ENCODE measurements around the gene SNX24.
"Not testable (repeated sequence)": the region's sequence is repeated elsewhere in the genome, so short reads cannot be mapped to it uniquely, and the experiment has no call there.

Gene SNX24

GRCh38 chr5:122972877-122973276, 127.5 kb downstream of the SNX24 start:
- DNase-seq = no peak
- no peaks in the 10 kb centered on the region for H3K4me1 ChIP-seq (ENCODE audit: insufficient read depth, low read length)
- no peak overlapping the region for H3K4me3 ChIP-seq (ENCODE audit: low read depth in 1 of 2, low read length in 2 of 2)
- H4K20me1 ChIP-seq (ENCODE audit: insufficient read depth, low read length) = no peaks in the 10 kb centered on the region
- no peak for TF ChIP-seq CTCF (IDR thresholded peaks at IDR 0.05; ENCODE audit: borderline replicate concordance, extremely low read depth, low read length, poor library complexity, severe bottlenecking)
- no peak for TF ChIP-seq EZH2 (IDR thresholded peaks at IDR 0.05; ENCODE audit: borderline replicate concordance, low read depth, low read length, severe bottlenecking)
- no peak overlapping the region for H3K9ac ChIP-seq (ENCODE audit: low read depth, low read length)
- H3K27ac ChIP-seq (ENCODE audit: low read length) = no peak overlapping the region
- H3K27me3 ChIP-seq (ENCODE audit: insufficient read depth, low read length, poor library complexity) = no peaks in the 10 kb centered on the region
- H2AFZ ChIP-seq (ENCODE audit: low read depth, low read length) = no peak overlapping the region
- H3K4me2 ChIP-seq (ENCODE audit: insufficient read depth, low read length) = no peak overlapping the region
- no peaks in the 10 kb centered on the region for H3K36me3 ChIP-seq (ENCODE audit: insufficient read depth, low read length)
- no peaks in the 10 kb centered on the region for H3K9me3 ChIP-seq (ENCODE audit: insufficient read depth, low read length, severe bottlenecking)
- ATAC-seq (ENCODE audit: insufficient read depth, low read depth) = no peak
- no peaks in the 10 kb centered on the region for H3K79me2 ChIP-seq (ENCODE audit: insufficient read depth, low read length)

- not testable (repeated sequence) for H4K20me1 ChIP-seq (ENCODE audit: insufficient read depth, low read length); H3K9me3 ChIP-seq (ENCODE audit: insufficient read depth, low read length, severe bottlenecking); H3K9ac ChIP-seq (ENCODE audit: low read depth, low read length); H3K4me1 ChIP-seq (ENCODE audit: insufficient read depth, low read length); H3K27ac ChIP-seq (ENCODE audit: low read length); H3K4me3 ChIP-seq (ENCODE audit: low read depth in 1 of 2, low read length in 2 of 2); H3K36me3 ChIP-seq (ENCODE audit: insufficient read depth, low read length); ATAC-seq (ENCODE audit: insufficient read depth, low read depth); H3K27me3 ChIP-seq (ENCODE audit: insufficient read depth, low read length, poor library complexity); H2AFZ ChIP-seq (ENCODE audit: low read depth, low read length); DNase-seq; H3K4me2 ChIP-seq (ENCODE audit: insufficient read depth, low read length); H3K79me2 ChIP-seq (ENCODE audit: insufficient read depth, low read length)
Observed at GRCh38 chr5:122973759-122974158, 128.3 kb downstream of the SNX24 start.

- not testable (repeated sequence) for H2AFZ ChIP-seq (ENCODE audit: low read depth, low read length); ATAC-seq (ENCODE audit: insufficient read depth, low read depth); H3K9ac ChIP-seq (ENCODE audit: low read depth, low read length)
Observed at GRCh38 chr5:122974251-122974650, 128.8 kb downstream of the SNX24 start.

GRCh38 chr5:122977319-122977718, 131.9 kb downstream of the SNX24 start:
- no peaks in the 10 kb centered on the region for H4K20me1 ChIP-seq (ENCODE audit: insufficient read depth, low read length)

More at GRCh38 chr5:122974251-122974650, 128.8 kb downstream of the SNX24 start:
- H3K9me3 ChIP-seq (ENCODE audit: insufficient read depth, low read length, severe bottlenecking); H3K79me2 ChIP-seq (ENCODE audit: insufficient read depth, low read length); H3K4me3 ChIP-seq (ENCODE audit: low read depth in 1 of 2, low read length in 2 of 2); H3K27ac ChIP-seq (ENCODE audit: low read length); H3K36me3 ChIP-seq (ENCODE audit: insufficient read depth, low read length); DNase-seq; H4K20me1 ChIP-seq (ENCODE audit: insufficient read depth, low read length); H3K4me1 ChIP-seq (ENCODE audit: insufficient read depth, low read length); H3K27me3 ChIP-seq (ENCODE audit: insufficient read depth, low read length, poor library complexity); H3K4me2 ChIP-seq (ENCODE audit: insufficient read depth, low read length): not testable (repeated sequence)

More at GRCh38 chr5:122977319-122977718, 131.9 kb downstream of the SNX24 start:
- Histone ChIP-seq H3K4me2 (ENCODE audit: insufficient read depth, low read length) (no peak overlapping the region), H3K27me3 (ENCODE audit: insufficient read depth, low read length, poor library complexity) (no peaks in the 10 kb centered on the region), H2AFZ (ENCODE audit: low read depth, low read length) (no peak overlapping the region), H3K9me3 (ENCODE audit: insufficient read depth, low read length, severe bottlenecking) (no peaks in the 10 kb centered on the region), H3K9ac (ENCODE audit: low read depth, low read length) (no peak overlapping the region), H3K27ac (ENCODE audit: low read length) (no peak overlapping the region), H3K36me3 (ENCODE audit: insufficient read depth, low read length) (no peaks in the 10 kb centered on the region), H3K4me1 (ENCODE audit: insufficient read depth, low read length) (no peaks in the 10 kb centered on the region), H3K4me3 (ENCODE audit: low read depth in 1 of 2, low read length in 2 of 2) (no peak overlapping the region), H3K79me2 (ENCODE audit: insufficient read depth, low read length) (no peaks in the 10 kb centered on the region)
- TF ChIP-seq CTCF (IDR thresholded peaks at IDR 0.05; ENCODE audit: borderline replicate concordance, extremely low read depth, low read length, poor library complexity, severe bottlenecking) (no peak), EZH2 (IDR thresholded peaks at IDR 0.05; ENCODE audit: borderline replicate concordance, low read depth, low read length, severe bottlenecking) (no peak)
- ATAC-seq (ENCODE audit: insufficient read depth, low read depth) = no peak
- no peak for DNase-seq

Measured in DND-41 (cell line).